HEK293 (cell line): Measurements from ENCODE around the gene ZBTB38.

Experiments used
- CTCF ChIA-PET: fragments of 350-600 bp; formaldehyde crosslinking; extraction: SDS; loops from one replicate; lab custom pipeline; 2021; ENCODE audit warnings: antibody characterized with exemption; lab: Yijun Ruan, JAX
- POLR2A ChIA-PET: fragments of 300-600 bp; formaldehyde crosslinking; extraction: SDS; loops from one replicate; lab custom pipeline; 2020; ENCODE audit warnings: antibody characterized with exemption, inconsistent platforms; lab: Yijun Ruan, JAX
- H3K27ac ChIP-seq: fragments of 200-500 bp; sonication (Bioruptor generic); 2 replicates; pipeline ENCODE4 v1.5.1; 2014; ENCODE audit warnings: low read depth, low read length, control low read depth, inconsistent platforms; ENCODE audit errors: extremely low read depth
- H3K36me3 ChIP-seq, 2 experiments: fragments of 200-500 bp in 1 of 2; sonication (Bioruptor generic) in 1 of 2; 1 replicate in 1 of 2; 2 replicates in 1 of 2; pipeline ENCODE4 v1.5.1; 2014 to 2017; ENCODE audit warnings: inconsistent platforms in 2 of 2, low read length in 2 of 2; ENCODE audit not compliant: control insufficient read depth in 2 of 2, insufficient read depth in 1 of 2
- H3K4me1 ChIP-seq: fragments of 200-500 bp; sonication (Bioruptor generic); 2 replicates; pipeline ENCODE4 v1.5.1; 2014; ENCODE audit warnings: mild to moderate bottlenecking, low read length, inconsistent platforms; ENCODE audit not compliant: control insufficient read depth, insufficient read depth
- H3K4me3 ChIP-seq: 2 replicates; pipeline ENCODE4 v1.5.1; 2011; ENCODE audit warnings: low read depth, mild to moderate bottlenecking, control low read depth, low read length, moderate library complexity
- H3K9me3 ChIP-seq: fragments of 200-500 bp; sonication (Bioruptor generic); 2 replicates; pipeline ENCODE4 v1.5.1; 2014; ENCODE audit warnings: low read depth, low read length, inconsistent platforms; ENCODE audit not compliant: control insufficient read depth, insufficient read depth
- GLIS2 ChIP-seq: fragments of 450-650 bp; formaldehyde crosslinking; IDR thresholded peaks from 2 replicates; pipeline ENCODE4 v1.5.1; 2016; ENCODE audit warnings: missing biosample characterization, missing genetic modification characterization
- KLF10 ChIP-seq: fragments of 450-650 bp; IDR thresholded peaks from 2 replicates; pipeline ENCODE4 v1.5.1; 2018; ENCODE audit warnings: missing biosample characterization, mild to moderate bottlenecking, missing genetic modification characterization
- PATZ1 ChIP-seq: fragments of 450-650 bp; formaldehyde crosslinking; IDR thresholded peaks from 2 replicates; pipeline ENCODE4 v1.5.1; 2016; ENCODE audit warnings: missing biosample characterization, missing genetic modification characterization
- SP3 ChIP-seq: fragments of 450-650 bp; formaldehyde crosslinking; IDR thresholded peaks from 2 replicates; pipeline ENCODE4 v1.5.1; 2016; ENCODE audit warnings: missing biosample characterization, missing genetic modification characterization
- SP7 ChIP-seq: fragments of 450-650 bp; formaldehyde crosslinking; IDR thresholded peaks from 2 replicates; pipeline ENCODE4 v1.5.1; 2016; ENCODE audit warnings: missing biosample characterization, missing genetic modification characterization
- TRIM28 ChIP-seq: IDR thresholded peaks from 2 replicates; pipeline ENCODE4 v1.6.1; 2011; ENCODE audit warnings: low read length, control low read depth, borderline replicate concordance
- ZBTB21 ChIP-seq: fragments of 450-650 bp; formaldehyde crosslinking; IDR thresholded peaks from 2 replicates; pipeline ENCODE4 v1.5.1; 2017; ENCODE audit warnings: missing biosample characterization, missing genetic modification characterization
- ZBTB26 ChIP-seq: fragments of 450-650 bp; formaldehyde crosslinking; optimal IDR thresholded peaks from 2 replicates; pipeline ENCODE3; 2016; ENCODE audit warnings: missing biosample characterization, mild to moderate bottlenecking, missing genetic modification characterization
- ZFP69B ChIP-seq: fragments of 450-650 bp; formaldehyde crosslinking; IDR thresholded peaks from 2 replicates; pipeline ENCODE4 v1.5.1; 2016; ENCODE audit warnings: missing biosample characterization, missing genetic modification characterization
- ZNF10 ChIP-seq: fragments of 450-650 bp; formaldehyde crosslinking; IDR thresholded peaks from 2 replicates; pipeline ENCODE4 v1.5.1; 2017; ENCODE audit warnings: missing biosample characterization, missing genetic modification characterization
- ZNF121 ChIP-seq: fragments of 450-650 bp; formaldehyde crosslinking; IDR thresholded peaks from 2 replicates; pipeline ENCODE4 v1.5.1; 2016; ENCODE audit warnings: missing biosample characterization, missing genetic modification characterization
- ZNF2 ChIP-seq: fragments of 450-650 bp; formaldehyde crosslinking; IDR thresholded peaks from 2 replicates; pipeline ENCODE4 v1.5.1; 2016; ENCODE audit warnings: missing biosample characterization, missing genetic modification characterization
- ZNF302 ChIP-seq: fragments of 450-650 bp; formaldehyde crosslinking; IDR thresholded peaks from 2 replicates; pipeline ENCODE4 v1.5.1; 2016; ENCODE audit warnings: missing biosample characterization, missing genetic modification characterization, low read depth
- ZNF335 ChIP-seq: fragments of 450-650 bp; formaldehyde crosslinking; conservative IDR thresholded peaks from 2 replicates; pipeline ENCODE4 v1.5.1; 2016; ENCODE audit warnings: missing biosample characterization, missing genetic modification characterization
- ZNF398 ChIP-seq: fragments of 450-650 bp; formaldehyde crosslinking; IDR thresholded peaks from 2 replicates; pipeline ENCODE4 v1.5.1; 2017; ENCODE audit warnings: missing biosample characterization, missing genetic modification characterization
- ZNF433 ChIP-seq: fragments of 450-650 bp; formaldehyde crosslinking; IDR thresholded peaks from 2 replicates; pipeline ENCODE4 v1.5.1; 2016; ENCODE audit warnings: missing biosample characterization, missing genetic modification characterization, low read depth
- ZNF518A ChIP-seq: fragments of 450-650 bp; formaldehyde crosslinking; conservative IDR thresholded peaks from 2 replicates; pipeline ENCODE4 v1.5.1; 2016; ENCODE audit warnings: low read depth, missing biosample characterization, missing genetic modification characterization
- ZNF555 ChIP-seq: fragments of 450-650 bp; formaldehyde crosslinking; conservative IDR thresholded peaks from 2 replicates; pipeline ENCODE4 v1.5.1; 2017; ENCODE audit warnings: missing biosample characterization, mild to moderate bottlenecking, missing genetic modification characterization, inconsistent platforms
- ZNF600 ChIP-seq: fragments of 450-650 bp; formaldehyde crosslinking; IDR thresholded peaks from 2 replicates; pipeline ENCODE4 v1.5.1; 2016; ENCODE audit warnings: missing biosample characterization, missing genetic modification characterization
- ZNF645 ChIP-seq: fragments of 450-650 bp; formaldehyde crosslinking; IDR thresholded peaks from 2 replicates; pipeline ENCODE4; 2016; ENCODE audit warnings: missing biosample characterization, missing genetic modification characterization
- ZNF660 ChIP-seq: fragments of 450-650 bp; IDR thresholded peaks from 2 replicates; pipeline ENCODE4 v1.5.1; 2018; ENCODE audit warnings: missing biosample characterization, mild to moderate bottlenecking, missing genetic modification characterization
- ZNF791 ChIP-seq: fragments of 450-650 bp; formaldehyde crosslinking; IDR thresholded peaks from 2 replicates; pipeline ENCODE4 v1.5.1; 2016; ENCODE audit warnings: missing biosample characterization, missing genetic modification characterization
- ZNF843 ChIP-seq: fragments of 450-650 bp; formaldehyde crosslinking; IDR thresholded peaks from 2 replicates; pipeline ENCODE4 v1.5.1; 2016; ENCODE audit warnings: missing biosample characterization, missing genetic modification characterization

Gene ZBTB38

GRCh38 chr3:141401573-141402475, 33.5 kb downstream of the ZBTB38 start (continued):
- TF ChIP-seq ZNF660 (tag by site-specific recombination) = peak; percentile 66
- TF ChIP-seq ZNF121 (tag by site-specific recombination) = peak; percentile 66; the same call in 1 of the 2 replicates
- 0 out of 2 replicates have a peak, but pooled peaks have one; percentile 25 for TF ChIP-seq ZNF600 (tag by site-specific recombination)
- TF ChIP-seq PATZ1 (tag by site-specific recombination) = peak; percentile 30
- TF ChIP-seq KLF10 (tag by site-specific recombination) = peak; percentile 17; the same call in 1 of the 2 replicates
- no peak for TF ChIP-seq SP3 (tag by site-specific recombination)
- no peak for TF ChIP-seq ZNF2
- TF ChIP-seq ZNF10 (tag by site-specific recombination) = no peak
- peak; percentile 41 for TF ChIP-seq GLIS2 (tag by site-specific recombination)
- TF ChIP-seq ZNF791 (tag by site-specific recombination) = no peak
- TF ChIP-seq ZNF335 (tag by site-specific recombination) = peak; percentile 81
- TF ChIP-seq ZNF302 (tag by site-specific recombination) = no peak
- no peak for TF ChIP-seq ZNF555 (tag by site-specific recombination)

GRCh38 chr3:141402476-141403171, 34.3 kb downstream of the ZBTB38 start:
- peaks cover 0 to 29% of the 10 kb centered on the region in 2 experiments; a peak in 1 of 3 replicates for H3K36me3 ChIP-seq
- no peaks in the 10 kb centered on the region for H3K9me3 ChIP-seq
- ChIA-PET POLR2A (interaction anchor here (1.0 kb wide), 1 partner anchor 15 kb away, joined by 5 read pairs; no protein-coding TSS in a partner anchor), CTCF (interaction anchor here (0.6 to 0.7 kb wide), 4 partner anchors 9 to 75 kb away, joined by 3 to 4 read pairs (median 3); no protein-coding TSS in a partner anchor)
- H3K27ac ChIP-seq = peak overlapping the region; percentile 92
- peak overlapping the region; percentile 55 for H3K4me3 ChIP-seq
- peaks cover 5% of the 10 kb centered on the region; the same call in 1 of the 2 replicates for H3K4me1 ChIP-seq
- peak; percentile 41; the same call in 1 of the 2 replicates for TF ChIP-seq SP7
- TF ChIP-seq ZFP69B (tag by site-specific recombination) = no peak
- no peak for TF ChIP-seq ZNF843 (tag by site-specific recombination)
- no peak for TF ChIP-seq SP3 (tag by site-specific recombination)
- no peak for TF ChIP-seq ZNF398
- TF ChIP-seq TRIM28 = 0 out of 2 replicates have a peak, but pooled peaks have one; percentile 12
- TF ChIP-seq ZNF518A (tag by site-specific recombination) = no peak
- TF ChIP-seq ZBTB26 (tag by site-specific recombination) = peak; percentile 76
- TF ChIP-seq ZNF645 (tag by site-specific recombination) = no peak
- TF ChIP-seq ZBTB21 (tag by site-specific recombination) = no peak
- no peak for TF ChIP-seq ZNF433 (tag by site-specific recombination)
